ENCODE results near the gene ARRB1.

DNA sequence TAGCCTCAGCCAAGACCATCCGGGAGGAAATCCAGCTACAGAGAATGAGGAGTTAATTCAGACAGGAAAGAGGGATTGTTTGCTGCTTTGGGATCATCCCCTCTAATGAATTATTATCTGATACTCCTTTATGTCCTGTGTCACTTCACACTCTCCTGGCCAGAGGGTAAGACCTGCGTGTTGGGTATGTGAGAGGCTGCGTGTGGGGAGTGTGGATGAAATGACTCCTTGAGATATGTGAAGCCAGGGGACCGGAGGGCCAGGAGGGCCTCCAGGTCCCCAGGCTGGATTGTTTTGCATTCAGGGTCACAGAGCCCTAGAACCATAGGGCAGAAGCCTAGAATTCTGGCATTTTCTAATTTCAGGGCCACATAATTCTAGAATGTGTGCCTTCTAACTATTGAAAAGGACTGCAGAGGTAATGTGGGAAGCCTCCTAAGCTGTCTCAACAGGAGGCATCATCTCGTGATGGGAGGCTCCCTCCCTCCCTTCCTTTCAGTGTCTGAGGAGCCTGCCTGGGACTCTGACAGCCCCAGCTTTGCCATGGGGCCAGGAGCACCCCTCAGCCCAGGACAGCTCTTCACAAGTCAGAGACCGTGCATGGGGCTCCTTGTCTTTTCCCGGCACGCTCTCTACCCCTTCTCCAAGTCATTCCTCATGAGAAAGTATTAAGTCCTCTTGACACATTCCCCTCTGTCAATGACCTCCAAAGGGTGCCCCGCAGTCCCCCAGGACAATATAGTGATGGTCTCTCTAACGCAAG, 107.2 kb downstream of the ARRB1 start:
- TF ChIP-seq, protein P1, sequence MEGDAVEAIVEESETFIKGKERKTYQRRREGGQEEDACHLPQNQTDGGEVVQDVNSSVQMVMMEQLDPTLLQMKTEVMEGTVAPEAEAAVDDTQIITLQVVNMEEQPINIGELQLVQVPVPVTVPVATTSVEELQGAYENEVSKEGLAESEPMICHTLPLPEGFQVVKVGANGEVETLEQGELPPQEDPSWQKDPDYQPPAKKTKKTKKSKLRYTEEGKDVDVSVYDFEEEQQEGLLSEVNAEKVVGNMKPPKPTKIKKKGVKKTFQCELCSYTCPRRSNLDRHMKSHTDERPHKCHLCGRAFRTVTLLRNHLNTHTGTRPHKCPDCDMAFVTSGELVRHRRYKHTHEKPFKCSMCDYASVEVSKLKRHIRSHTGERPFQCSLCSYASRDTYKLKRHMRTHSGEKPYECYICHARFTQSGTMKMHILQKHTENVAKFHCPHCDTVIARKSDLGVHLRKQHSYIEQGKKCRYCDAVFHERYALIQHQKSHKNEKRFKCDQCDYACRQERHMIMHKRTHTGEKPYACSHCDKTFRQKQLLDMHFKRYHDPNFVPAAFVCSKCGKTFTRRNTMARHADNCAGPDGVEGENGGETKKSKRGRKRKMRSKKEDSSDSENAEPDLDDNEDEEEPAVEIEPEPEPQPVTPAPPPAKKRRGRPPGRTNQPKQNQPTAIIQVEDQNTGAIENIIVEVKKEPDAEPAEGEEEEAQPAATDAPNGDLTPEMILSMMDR (IDR thresholded peaks at IDR 0.05), result no peak
- no peak for TF ChIP-seq POLR2A (IDR thresholded peaks at IDR 0.05)

Data from thyroid gland (tissue), 4 donors.